HG03460 (cell line): ENCODE measurements around the gene SYNJ1.
A peak's percentile ranks its signal among the peaks of the same experiment; 100 is the strongest.

Experiments
- ATAC-seq: cut with Tn5 transposase; IDR thresholded peaks from one replicate; pipeline ENCODE4 v1.9.1; 2021; ENCODE audit not compliant: unreplicated experiment

Gene SYNJ1

GRCh38 chr21:32735524-32735923 is 7.7 kb upstream of the SYNJ1 start:
- no peak for ATAC-seq

- ATAC-seq, result no peak
These were observed 6.3 kb upstream of the SYNJ1 start for GRCh38 chr21:32733990-32734613.

GRCh38 chr21:32733356-32733755 is 5.5 kb upstream of the SYNJ1 start:
- ATAC-seq, result no peak

- ATAC-seq, result no peak
These were observed 4.7 kb upstream of the SYNJ1 start for GRCh38 chr21:32732544-32732943.

- no peak for ATAC-seq
These were observed 1.0 kb upstream of the SYNJ1 start for GRCh38 chr21:32728848-32729247.

- no peak for ATAC-seq
These were observed 635 bp upstream of the SYNJ1 start for GRCh38 chr21:32728456-32728839.

GRCh38 chr21:32726839-32727686 is 750 bp downstream of the SYNJ1 start:
- peak; percentile 12 for ATAC-seq

GRCh38 chr21:32719085-32719484 is 8.7 kb downstream of the SYNJ1 start:
- no peak for ATAC-seq

- no peak for ATAC-seq
These were observed 9.9 kb downstream of the SYNJ1 start for GRCh38 chr21:32717851-32718316.

GRCh38 chr21:32716486-32716885 is 11.3 kb downstream of the SYNJ1 start:
- no peak for ATAC-seq

- no peak for ATAC-seq
These were observed 14.1 kb downstream of the SYNJ1 start for GRCh38 chr21:32713726-32714125.

GRCh38 chr21:32712641-32713040 is 15.2 kb downstream of the SYNJ1 start:
- ATAC-seq, result no peak

GRCh38 chr21:32712043-32712442 is 15.8 kb downstream of the SYNJ1 start:
- peak; percentile 99 for ATAC-seq

GRCh38 chr21:32710987-32711386 is 16.8 kb downstream of the SYNJ1 start:
- no peak for ATAC-seq

GRCh38 chr21:32710069-32710784 is 17.6 kb downstream of the SYNJ1 start:
- ATAC-seq, result no peak

- ATAC-seq, result no peak
These were observed 19.7 kb downstream of the SYNJ1 start for GRCh38 chr21:32708069-32708468.

GRCh38 chr21:32705901-32706300 is 21.9 kb downstream of the SYNJ1 start:
- no peak for ATAC-seq

- ATAC-seq, result no peak
These were observed 22.7 kb downstream of the SYNJ1 start for GRCh38 chr21:32705139-32705538.

- ATAC-seq, result no peak
These were observed 25.1 kb downstream of the SYNJ1 start for GRCh38 chr21:32702702-32703101.

GRCh38 chr21:32698971-32699693 is 28.7 kb downstream of the SYNJ1 start:
- no peak for ATAC-seq

- no peak for ATAC-seq
These were observed 29.5 kb downstream of the SYNJ1 start for GRCh38 chr21:32698286-32698685.
